GM12874 (cell line): Measurements from ENCODE around the gene SIRPA.

Experiments used
- CTCF ChIP-seq: IDR thresholded peaks from 2 replicates; pipeline ENCODE4 v1.5.1; 2011; ENCODE audit warnings: low read depth, mild to moderate bottlenecking, control low read depth, low read length, moderate library complexity; ENCODE audit not compliant: insufficient read depth

The SIRPA gene

GRCh38 chr20:1890469-1891262 lies 4.5 kb upstream of the SIRPA start:
- no peak for TF ChIP-seq CTCF

- no peak for TF ChIP-seq CTCF
Observed at GRCh38 chr20:1891263-1892118, 3.7 kb upstream of the SIRPA start.

GRCh38 chr20:1892119-1892385 lies 3.2 kb upstream of the SIRPA start:
- TF ChIP-seq CTCF = no peak

- TF ChIP-seq CTCF = no peak
Observed at GRCh38 chr20:1893721-1894470, 1.3 kb upstream of the SIRPA start.

- no peak for TF ChIP-seq CTCF
Observed at GRCh38 chr20:1894471-1894950, 696 bp upstream of the SIRPA start.

GRCh38 chr20:1895674-1896483 lies 672 bp downstream of the SIRPA start:
- no peak for TF ChIP-seq CTCF
